ENCODE results near the gene TSPYL4.
"Not testable (repeated sequence)": the region's sequence is repeated elsewhere in the genome, so short reads cannot be mapped to it uniquely, and the experiment has no call there.

TSPYL4 gene

GRCh38 chr6:116284984-116285383 is 31.1 kb upstream of the TSPYL4 start:
- H3K23ac ChIP-seq (ENCODE audit: low read length), result not testable (repeated sequence)

GRCh38 chr6:116283191-116283590 is 29.3 kb upstream of the TSPYL4 start:
- H3K27me3 ChIP-seq (ENCODE audit: insufficient read depth, low read length, poor library complexity), result no peaks in the 10 kb centered on the region
- H3K79me1 ChIP-seq (ENCODE audit: low read length), result peaks cover 2% of the 10 kb centered on the region
- no peak overlapping the region for H3K27ac ChIP-seq (ENCODE audit: low read depth, low read length)
- no peak overlapping the region for H2BK5ac ChIP-seq (ENCODE audit: low read length)
- DNase-seq, result peak; percentile 26
- H2AK5ac ChIP-seq (ENCODE audit: low read length), result no peak overlapping the region
- H3K56ac ChIP-seq (ENCODE audit: low read length), result no peak overlapping the region
- peak overlapping the region; percentile 16 for H3K23ac ChIP-seq (ENCODE audit: low read length)
- peaks cover 12% of the 10 kb centered on the region for H3K79me2 ChIP-seq (ENCODE audit: control insufficient read depth, insufficient read depth, low read length)
- no peak overlapping the region for H3K18ac ChIP-seq (ENCODE audit: low read length)
- no peak overlapping the region for H3K4me3 ChIP-seq (ENCODE audit: low read length)
- no peak overlapping the region for H4K5ac ChIP-seq (ENCODE audit: low read length)
- no peak overlapping the region for H3K4me2 ChIP-seq (ENCODE audit: low read length)
- no peak overlapping the region for H4K8ac ChIP-seq (ENCODE audit: low read depth, low read length)
- H3K9ac ChIP-seq (ENCODE audit: low read length), result no peak overlapping the region
- no peak overlapping the region for H2BK120ac ChIP-seq (ENCODE audit: low read depth, low read length)
- no peaks in the 10 kb centered on the region for H3K36me3 ChIP-seq (ENCODE audit: control insufficient read depth, insufficient read depth, low read length)
- peaks cover under 1% of the 10 kb centered on the region for H3K4me1 ChIP-seq (ENCODE audit: control insufficient read depth, low read depth, low read length)
- WGBS (ENCODE audit: extremely low coverage, insufficient coverage, low lambda C conversion rate), result no CpG with 5 or more reads among the region's 1 CpG
- no peak overlapping the region for H3K4ac ChIP-seq (ENCODE audit: low read depth, low read length)
- H2BK15ac ChIP-seq (replicated peaks; ENCODE audit: low read depth), result no peak overlapping the region

More at GRCh38 chr6:116284984-116285383, 31.1 kb upstream of the TSPYL4 start:
- H3K4me3 ChIP-seq (ENCODE audit: low read length); DNase-seq; H3K27me3 ChIP-seq (ENCODE audit: insufficient read depth, low read length, poor library complexity); H3K4me2 ChIP-seq (ENCODE audit: low read length); H2BK120ac ChIP-seq (ENCODE audit: low read depth, low read length); H3K36me3 ChIP-seq (ENCODE audit: control insufficient read depth, insufficient read depth, low read length); H3K4ac ChIP-seq (ENCODE audit: low read depth, low read length); H3K18ac ChIP-seq (ENCODE audit: low read length); H3K79me1 ChIP-seq (ENCODE audit: low read length); H3K27ac ChIP-seq (ENCODE audit: low read depth, low read length); H3K9ac ChIP-seq (ENCODE audit: low read length); H3K56ac ChIP-seq (ENCODE audit: low read length); H3K4me1 ChIP-seq (ENCODE audit: control insufficient read depth, low read depth, low read length); H4K5ac ChIP-seq (ENCODE audit: low read length); H2AK5ac ChIP-seq (ENCODE audit: low read length); H2BK15ac ChIP-seq (replicated peaks; ENCODE audit: low read depth); H3K79me2 ChIP-seq (ENCODE audit: control insufficient read depth, insufficient read depth, low read length); H2BK5ac ChIP-seq (ENCODE audit: low read length); H4K8ac ChIP-seq (ENCODE audit: low read depth, low read length): not testable (repeated sequence)
- no CpG with 5 or more reads among the region's 4 CpGs for WGBS (ENCODE audit: extremely low coverage, insufficient coverage, low lambda C conversion rate)

- H3K9ac ChIP-seq (ENCODE audit: low read length), result no peak overlapping the region
- H3K4me1 ChIP-seq (ENCODE audit: control insufficient read depth, low read depth, low read length), result peaks cover 4% of the 10 kb centered on the region
- DNase-seq, result no peak
- H2BK15ac ChIP-seq (replicated peaks; ENCODE audit: low read depth), result no peak overlapping the region
- no peak overlapping the region for H3K4ac ChIP-seq (ENCODE audit: low read depth, low read length)
- no peaks in the 10 kb centered on the region for H3K27me3 ChIP-seq (ENCODE audit: insufficient read depth, low read length, poor library complexity)
- H2BK5ac ChIP-seq (ENCODE audit: low read length), result no peak overlapping the region
- H3K18ac ChIP-seq (ENCODE audit: low read length), result no peak overlapping the region
- no peak overlapping the region for H3K4me2 ChIP-seq (ENCODE audit: low read length)
- H3K4me3 ChIP-seq (ENCODE audit: low read length), result no peak overlapping the region
- no peak overlapping the region for H4K5ac ChIP-seq (ENCODE audit: low read length)
- H3K23ac ChIP-seq (ENCODE audit: low read length), result no peak overlapping the region
- no peak overlapping the region for H2AK5ac ChIP-seq (ENCODE audit: low read length)
- no CpG with 5 or more reads among the region's 2 CpGs for WGBS (ENCODE audit: extremely low coverage, insufficient coverage, low lambda C conversion rate)
- H2BK120ac ChIP-seq (ENCODE audit: low read depth, low read length), result no peak overlapping the region
- peaks cover 17% of the 10 kb centered on the region for H3K79me2 ChIP-seq (ENCODE audit: control insufficient read depth, insufficient read depth, low read length)
- H4K8ac ChIP-seq (ENCODE audit: low read depth, low read length), result no peak overlapping the region
- H3K36me3 ChIP-seq (ENCODE audit: control insufficient read depth, insufficient read depth, low read length), result no peaks in the 10 kb centered on the region
- H3K79me1 ChIP-seq (ENCODE audit: low read length), result peaks cover 6% of the 10 kb centered on the region
- H3K56ac ChIP-seq (ENCODE audit: low read length), result no peak overlapping the region
- no peak overlapping the region for H3K27ac ChIP-seq (ENCODE audit: low read depth, low read length)
These were observed 28.8 kb upstream of the TSPYL4 start for GRCh38 chr6:116282698-116283097.

- Histone ChIP-seq H2BK5ac (ENCODE audit: low read length) (no peak overlapping the region), H3K23ac (ENCODE audit: low read length) (no peak overlapping the region), H3K56ac (ENCODE audit: low read length) (no peak overlapping the region), H3K9ac (ENCODE audit: low read length) (no peak overlapping the region), H3K4me2 (ENCODE audit: low read length) (no peak overlapping the region), H2BK15ac (replicated peaks; ENCODE audit: low read depth) (no peak overlapping the region), H3K4me1 (ENCODE audit: control insufficient read depth, low read depth, low read length) (peaks cover 4% of the 10 kb centered on the region), H3K36me3 (ENCODE audit: control insufficient read depth, insufficient read depth, low read length) (no peaks in the 10 kb centered on the region), H3K79me1 (ENCODE audit: low read length) (peaks cover 8% of the 10 kb centered on the region), H3K18ac (ENCODE audit: low read length) (no peak overlapping the region), H3K4me3 (ENCODE audit: low read length) (no peak overlapping the region), H3K79me2 (ENCODE audit: control insufficient read depth, insufficient read depth, low read length) (peaks cover 24% of the 10 kb centered on the region), H4K8ac (ENCODE audit: low read depth, low read length) (no peak overlapping the region), H3K27me3 (ENCODE audit: insufficient read depth, low read length, poor library complexity) (no peaks in the 10 kb centered on the region), H3K27ac (ENCODE audit: low read depth, low read length) (no peak overlapping the region), H2AK5ac (ENCODE audit: low read length) (no peak overlapping the region), H2BK120ac (ENCODE audit: low read depth, low read length) (no peak overlapping the region), H3K4ac (ENCODE audit: low read depth, low read length) (no peak overlapping the region), H4K5ac (ENCODE audit: low read length) (no peak overlapping the region)
- no peak for DNase-seq
- WGBS (ENCODE audit: extremely low coverage, insufficient coverage, low lambda C conversion rate), result 100% methylated on average over 2 of the region's 5 CpGs
These were observed 27.1 kb upstream of the TSPYL4 start for GRCh38 chr6:116280933-116281316.

GRCh38 chr6:116280161-116280932 is 26.5 kb upstream of the TSPYL4 start:
- DNase-seq, result peak; percentile 34
- no CpG with 5 or more reads among the region's 8 CpGs for WGBS (ENCODE audit: extremely low coverage, insufficient coverage, low lambda C conversion rate)

More at GRCh38 chr6:116280161-116280932, 26.5 kb upstream of the TSPYL4 start:
- H3K4me2 ChIP-seq (ENCODE audit: low read length), result peak overlapping the region; percentile 81
- H3K79me2 ChIP-seq (ENCODE audit: control insufficient read depth, insufficient read depth, low read length), result peaks cover 24% of the 10 kb centered on the region
- H3K4me1 ChIP-seq (ENCODE audit: control insufficient read depth, low read depth, low read length), result peaks cover 4% of the 10 kb centered on the region
- H3K27ac ChIP-seq (ENCODE audit: low read depth, low read length), result no peak overlapping the region
- no peak overlapping the region for H2BK5ac ChIP-seq (ENCODE audit: low read length)
- H3K79me1 ChIP-seq (ENCODE audit: low read length), result peaks cover 8% of the 10 kb centered on the region
- H2BK120ac ChIP-seq (ENCODE audit: low read depth, low read length), result no peak overlapping the region
- H2BK15ac ChIP-seq (replicated peaks; ENCODE audit: low read depth), result no peak overlapping the region
- H4K5ac ChIP-seq (ENCODE audit: low read length), result no peak overlapping the region
- H3K18ac ChIP-seq (ENCODE audit: low read length), result no peak overlapping the region
- no peak overlapping the region for H4K8ac ChIP-seq (ENCODE audit: low read depth, low read length)
- H3K27me3 ChIP-seq (ENCODE audit: insufficient read depth, low read length, poor library complexity), result no peaks in the 10 kb centered on the region
- H3K9ac ChIP-seq (ENCODE audit: low read length), result peak overlapping the region; percentile 80
- H3K23ac ChIP-seq (ENCODE audit: low read length), result no peak overlapping the region
- H3K36me3 ChIP-seq (ENCODE audit: control insufficient read depth, insufficient read depth, low read length), result no peaks in the 10 kb centered on the region
- H3K4ac ChIP-seq (ENCODE audit: low read depth, low read length), result no peak overlapping the region
- peak overlapping the region; percentile 74 for H3K4me3 ChIP-seq (ENCODE audit: low read length)
- peak overlapping the region; percentile 85 for H3K56ac ChIP-seq (ENCODE audit: low read length)
- no peak overlapping the region for H2AK5ac ChIP-seq (ENCODE audit: low read length)

Data from mesendoderm (in vitro differentiated cells).